Measurements from ENCODE around the gene MSANTD4.
"Not testable (repeated sequence)": the region's sequence is repeated elsewhere in the genome, so short reads cannot be mapped to it uniquely, and the experiment has no call there.

Gene MSANTD4

DNA sequence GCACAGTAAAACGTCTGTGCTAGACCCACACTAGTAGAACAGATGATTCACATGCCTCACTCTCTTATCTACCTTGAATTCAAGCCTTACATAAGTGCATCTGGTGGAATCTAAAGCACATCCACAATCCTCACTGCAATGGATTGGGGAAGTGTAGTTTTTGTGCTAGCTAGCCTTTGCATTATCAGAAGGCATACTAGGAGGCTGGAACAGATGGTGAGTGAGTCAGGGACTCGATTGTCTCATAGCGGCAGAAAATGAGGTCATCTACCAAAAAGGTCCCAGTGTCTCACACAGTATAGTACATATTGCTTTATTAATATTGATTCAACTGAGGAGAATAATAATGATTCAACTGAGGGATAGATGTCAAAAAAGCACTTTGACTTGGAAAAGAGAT is 9.3 kb downstream of the MSANTD4 start:
- DNase-seq: peak; percentile 81

DNA sequence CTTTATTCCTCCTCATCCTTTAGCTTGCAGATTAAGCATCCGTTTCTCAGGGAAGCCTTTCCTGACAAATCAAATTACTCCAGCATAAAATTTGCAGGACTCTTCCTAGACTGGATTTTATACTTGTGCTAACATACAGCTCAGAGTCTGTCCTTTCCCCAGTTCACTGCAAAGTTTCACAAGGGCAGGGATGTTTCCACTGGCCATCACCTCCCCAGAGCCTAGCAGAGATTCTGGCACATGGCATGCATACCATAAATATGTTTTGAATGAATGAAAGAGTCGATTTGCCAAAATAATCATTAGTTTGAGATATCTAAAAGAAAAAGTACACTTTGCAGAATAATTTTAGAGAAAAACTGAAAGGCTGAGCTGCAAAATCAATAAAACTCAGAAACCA is 10.6 kb downstream of the MSANTD4 start:
- DNase-seq: no peak

DNA sequence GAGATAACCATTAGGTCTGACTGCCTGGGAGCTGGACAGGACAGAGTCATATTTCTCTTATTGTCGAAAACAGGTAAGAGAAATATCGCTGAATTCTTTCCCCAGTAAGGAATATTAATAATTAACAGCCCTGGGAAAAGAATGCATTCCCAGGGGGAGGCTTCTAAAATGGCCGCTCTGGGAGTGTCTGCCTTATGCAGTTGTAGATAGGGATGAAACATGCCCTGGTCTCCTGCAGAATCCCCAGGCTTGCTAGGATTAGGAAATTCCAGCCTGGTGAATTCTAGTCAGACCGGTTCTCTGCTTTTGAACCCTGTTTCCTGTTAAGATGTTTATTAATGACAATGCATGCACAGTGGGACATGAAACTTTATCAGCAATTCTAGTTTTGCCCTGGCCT is 18.9 kb downstream of the MSANTD4 start:
- DNase-seq: not testable (repeated sequence)

DNA sequence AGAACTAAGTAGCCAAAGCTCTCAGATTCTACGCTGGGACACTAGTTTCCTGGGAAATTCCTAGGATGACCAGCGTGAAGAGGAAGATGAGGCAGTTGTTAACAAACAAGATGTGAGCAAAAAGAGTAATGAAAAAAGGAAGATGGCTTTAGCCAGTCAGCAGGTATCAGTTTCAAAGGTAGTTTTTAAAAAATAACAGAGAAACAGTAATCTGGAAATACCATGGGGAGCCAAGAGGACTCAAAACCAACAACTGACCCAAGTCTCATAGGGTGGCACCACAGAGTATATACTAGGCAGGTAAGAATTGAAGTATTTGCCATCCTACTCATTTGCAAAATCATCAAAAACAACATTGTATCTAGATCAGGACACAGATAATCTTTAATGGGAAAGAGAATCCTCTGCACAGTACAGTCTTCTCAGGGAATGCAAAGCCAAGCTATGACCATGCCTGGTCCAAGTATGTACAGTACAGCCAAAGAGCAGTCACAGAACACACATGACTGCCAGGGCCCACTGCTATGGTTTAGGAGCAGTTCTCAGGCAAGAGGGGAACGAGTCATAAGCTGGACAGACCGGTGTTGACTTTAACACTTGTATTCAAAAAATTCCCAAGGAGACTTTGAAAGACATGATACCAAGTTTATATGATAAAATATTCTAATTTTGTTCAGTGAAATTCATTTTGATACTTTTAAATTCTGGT is 20.6 kb downstream of the MSANTD4 start:
- DNase-seq: no peak

DNA sequence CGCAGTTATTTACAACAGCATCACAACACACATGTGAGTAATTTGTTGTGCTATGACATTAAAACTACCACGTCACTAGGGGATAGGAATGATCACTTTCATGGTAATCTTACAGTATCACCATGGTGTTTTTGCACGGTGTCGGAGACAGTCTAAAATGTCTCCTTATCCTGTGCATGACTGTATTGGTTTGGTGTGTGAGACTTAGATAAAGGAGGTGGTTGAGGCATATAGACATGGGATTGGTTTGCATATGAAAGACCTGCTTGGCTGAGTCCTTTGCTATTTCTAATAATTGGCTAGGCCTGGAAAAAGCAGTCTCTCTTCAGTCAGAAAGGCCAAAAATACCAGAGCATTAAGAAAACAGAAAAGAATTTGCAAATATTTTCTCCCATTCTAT is 30.2 kb downstream of the MSANTD4 start:
- DNase-seq: no peak

DNA sequence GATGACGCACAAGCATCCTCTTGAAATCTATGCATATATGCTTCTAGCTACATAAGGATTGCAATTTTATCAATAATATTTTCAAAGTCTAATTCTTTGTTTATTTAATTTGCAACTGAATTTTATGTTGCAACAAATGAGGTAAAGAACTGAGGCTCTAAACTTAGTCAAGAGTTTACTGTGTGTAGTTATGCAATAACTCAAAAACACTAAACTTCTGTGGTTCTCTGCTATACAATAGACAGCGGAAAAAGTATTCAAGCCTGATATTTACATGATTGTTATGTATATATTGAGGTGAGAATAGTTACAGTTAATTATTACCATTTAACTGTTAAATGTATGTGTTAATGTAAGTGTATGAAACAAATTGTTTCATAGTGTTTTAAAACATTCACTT is 32.9 kb downstream of the MSANTD4 start:
- DNase-seq: no peak

DNA sequence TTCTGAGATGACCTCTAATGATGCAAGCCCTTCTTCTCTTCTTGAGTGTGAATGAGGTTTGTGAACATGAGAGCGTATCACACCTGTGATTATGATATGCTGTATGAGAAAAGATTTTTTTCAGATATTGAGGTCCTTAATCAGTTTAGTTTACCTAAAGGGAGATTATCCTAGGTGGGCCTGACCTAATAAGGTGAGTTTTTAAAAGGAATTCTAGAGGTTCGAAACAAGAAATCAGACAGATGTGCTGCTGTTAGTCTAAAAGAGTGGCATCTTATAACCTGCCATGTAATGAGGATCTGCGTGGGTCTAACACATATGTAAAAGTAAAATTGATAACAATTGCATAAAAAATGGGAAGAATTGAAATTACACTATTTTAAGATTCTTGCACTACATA is 33.8 kb downstream of the MSANTD4 start:
- DNase-seq: no peak

DNA sequence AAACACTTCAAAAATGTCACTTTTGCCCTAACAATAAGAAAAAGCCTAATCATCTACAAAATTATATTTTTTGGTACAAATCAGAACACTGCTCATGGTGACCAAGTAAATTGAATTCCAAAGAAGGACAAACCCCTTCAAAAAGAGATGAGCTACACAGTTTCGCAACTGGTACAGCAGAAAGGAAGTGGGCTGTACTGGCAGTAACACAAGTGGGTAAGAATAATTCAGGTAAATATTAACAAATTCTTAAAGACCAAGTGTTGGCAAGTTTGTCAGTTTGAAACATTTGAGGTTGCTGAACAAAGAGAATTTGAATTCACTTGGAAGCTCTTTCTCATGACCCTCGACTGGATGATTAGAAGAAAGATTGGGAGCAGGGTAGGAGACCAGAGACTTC is 35.5 kb downstream of the MSANTD4 start:
- DNase-seq: no peak

DNA sequence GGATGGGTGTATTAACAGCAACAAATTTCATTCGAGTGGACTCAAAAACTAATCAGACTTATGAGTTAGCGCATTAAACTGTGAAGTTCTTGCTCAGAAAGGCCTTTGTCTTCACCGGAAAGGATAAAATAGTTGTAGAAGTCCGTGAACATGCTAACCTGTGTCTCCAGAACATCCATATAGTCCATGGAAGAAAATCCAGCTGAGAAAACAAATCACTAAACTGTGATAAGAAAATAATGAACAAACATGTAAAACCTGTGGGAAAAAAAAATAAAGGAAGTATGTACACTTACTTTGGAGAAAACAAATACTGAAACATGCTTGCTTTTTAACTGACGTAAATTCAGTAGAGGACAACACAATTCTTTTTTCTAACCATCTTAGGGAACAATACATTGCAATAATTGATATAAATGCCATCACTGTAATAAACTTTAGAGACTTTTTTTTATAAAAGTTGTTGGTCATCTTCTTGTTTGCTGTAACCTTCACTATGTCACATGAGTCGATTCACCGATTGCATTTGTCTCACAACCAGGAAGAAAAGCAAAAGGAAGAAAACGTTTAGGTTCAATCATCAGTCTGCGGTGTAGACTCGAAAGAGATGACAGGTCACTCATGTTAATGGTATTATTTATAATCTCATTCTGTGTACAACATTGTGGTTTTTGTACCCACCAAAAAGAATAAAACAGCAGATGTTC is 41.9 kb downstream of the MSANTD4 start:
- DNase-seq: no peak

DNA sequence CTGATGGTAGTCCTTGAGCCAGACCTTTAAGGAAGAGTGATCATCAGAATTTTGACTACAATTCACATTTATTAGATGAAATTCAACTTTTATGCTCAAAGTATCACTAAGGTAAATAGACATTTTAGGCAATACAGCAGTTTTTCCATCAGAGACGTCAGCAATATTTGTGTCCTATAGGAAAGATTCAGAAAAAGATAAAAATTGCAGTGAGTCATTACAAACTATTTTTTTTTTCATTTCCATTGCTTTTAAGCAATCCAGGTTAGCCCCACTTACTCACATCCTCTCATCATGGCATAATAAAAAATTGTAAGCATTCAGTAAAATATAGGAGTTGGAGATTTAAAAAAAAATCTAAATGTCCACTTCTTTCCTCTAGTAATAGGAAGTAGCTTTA is 46.9 kb downstream of the MSANTD4 start:
- DNase-seq: no peak

DNA sequence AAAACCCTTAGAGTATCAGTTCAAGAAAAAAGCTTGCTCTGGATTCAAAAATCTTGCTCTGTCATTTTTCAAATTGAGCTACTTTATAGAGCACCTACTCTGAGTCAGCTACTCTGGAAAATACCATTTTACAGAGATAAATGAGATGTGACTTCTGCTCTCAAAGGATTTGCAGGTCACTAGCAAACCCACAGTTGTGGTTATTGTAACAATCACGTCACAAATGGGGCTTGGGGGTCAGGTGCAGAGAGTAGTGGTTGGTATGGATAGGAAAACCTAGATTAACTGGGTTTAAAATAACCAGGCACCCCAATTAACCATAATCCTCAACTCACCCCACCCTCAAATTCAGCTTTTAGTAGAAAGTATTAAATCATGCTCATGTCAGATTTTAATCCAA is 52.3 kb downstream of the MSANTD4 start:
- DNase-seq: no peak

DNA sequence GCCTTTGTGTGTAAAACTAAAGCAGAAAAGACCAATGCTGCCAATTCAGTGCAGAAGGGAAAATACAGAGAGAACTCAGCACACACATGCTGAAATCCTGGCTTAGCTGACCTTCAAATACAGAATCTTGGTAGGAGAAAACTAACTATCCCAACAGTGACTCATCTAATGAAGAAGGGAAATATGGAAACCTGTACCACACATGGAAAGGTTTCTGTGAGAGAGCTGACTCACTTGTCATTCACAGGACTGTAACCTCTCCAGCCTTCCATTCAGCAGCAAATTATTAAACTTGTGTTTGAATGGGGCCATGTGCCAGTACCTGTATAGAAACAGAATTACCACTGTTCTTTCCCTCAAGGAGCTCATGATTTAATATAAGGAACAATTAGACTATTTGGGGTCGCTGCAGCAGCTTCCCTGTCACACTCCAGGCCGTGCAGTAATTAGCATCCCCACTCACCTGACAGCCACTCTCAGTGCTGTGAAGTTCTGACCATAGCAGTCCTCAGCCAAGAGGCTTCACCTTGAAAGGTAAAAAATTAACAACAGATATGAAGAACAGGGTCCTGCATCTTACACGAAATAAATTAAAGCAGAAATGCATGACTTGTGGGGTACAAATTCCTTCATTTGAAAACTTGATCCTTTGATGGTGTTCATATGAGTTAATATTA is 53.9 kb downstream of the MSANTD4 start:
- peak; percentile 59 for DNase-seq

DNA sequence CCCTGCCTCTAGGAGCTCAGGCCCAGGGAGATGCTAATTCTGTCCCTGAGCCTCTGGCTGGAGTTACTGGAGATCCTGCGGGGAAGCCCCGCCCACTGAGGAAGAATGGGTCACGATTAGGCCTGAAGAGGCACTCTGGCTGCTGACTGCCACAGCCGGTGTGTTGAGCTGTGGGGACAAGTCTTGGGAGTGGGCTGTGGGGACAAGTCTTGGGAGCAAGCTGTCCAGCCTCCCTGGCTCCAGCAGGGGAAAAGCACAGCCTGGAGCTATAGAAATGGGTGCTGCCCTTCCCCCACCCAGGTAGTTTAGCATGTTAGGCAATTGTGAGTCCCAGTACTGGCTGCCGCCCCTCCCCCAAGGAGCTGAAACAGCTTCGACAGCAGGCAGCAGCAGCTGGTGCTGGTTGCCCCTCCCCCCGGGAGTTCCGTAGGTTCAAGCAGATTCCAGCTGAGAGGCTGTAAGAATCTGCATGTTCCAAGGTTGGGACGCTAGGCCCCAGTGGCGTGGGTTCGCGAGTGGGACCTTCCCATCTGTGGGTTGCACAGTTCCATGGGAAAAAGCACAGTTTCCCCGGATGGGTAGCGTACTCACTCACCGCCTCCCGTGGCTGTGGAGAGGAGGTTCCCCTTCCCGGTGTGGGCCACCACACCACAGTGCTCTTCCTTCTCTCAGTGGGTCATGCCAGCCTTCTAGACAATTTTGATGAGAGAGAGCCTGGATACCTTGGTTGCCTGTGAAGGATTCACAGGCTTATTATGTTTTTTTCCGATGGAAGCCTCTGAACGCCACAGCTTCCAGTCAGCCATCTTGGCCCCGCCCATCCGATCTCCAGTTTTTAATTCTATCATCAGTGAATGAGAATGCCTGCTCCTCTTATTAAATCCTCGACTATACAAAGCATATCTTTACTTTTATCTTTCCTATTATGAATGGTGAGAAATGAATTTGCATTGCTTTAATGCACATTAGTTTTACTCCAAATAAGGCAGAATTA is 61.5 kb downstream of the MSANTD4 start:
- no peak for DNase-seq
